GM21576 (cell line): ENCODE measurements around the gene STRADB.
"Not testable (repeated sequence)": the region's sequence is repeated elsewhere in the genome, so short reads cannot be mapped to it uniquely, and the experiment has no call there.

Experiments
- ATAC-seq: cut with Tn5 transposase; IDR thresholded peaks from one replicate; pipeline ENCODE4 v1.9.1; 2021; ENCODE audit warnings: mild to moderate bottlenecking, moderate library complexity; ENCODE audit not compliant: unreplicated experiment

STRADB gene

DNA sequence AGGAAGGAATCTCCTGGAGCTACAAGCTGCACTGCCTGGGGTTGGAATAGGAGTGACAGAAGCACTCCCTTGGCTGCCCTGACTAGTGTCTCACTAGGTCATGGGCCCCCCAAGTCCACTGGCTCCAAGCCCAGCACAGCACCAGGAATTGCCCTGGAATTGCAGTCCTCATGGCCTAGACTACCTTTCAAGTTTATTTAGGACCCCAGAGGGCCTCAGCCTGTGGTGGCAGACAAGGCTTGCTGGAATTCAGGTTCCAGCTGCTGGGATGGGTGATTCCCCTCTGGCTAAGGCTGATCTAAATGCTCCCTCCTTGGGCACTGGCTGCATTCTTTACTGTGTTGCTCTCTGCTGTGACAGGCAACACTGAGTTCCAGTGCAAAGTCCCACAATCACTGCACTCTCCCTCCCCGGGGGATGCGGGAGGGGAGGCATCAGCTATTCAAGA, 14.0 kb downstream of the STRADB start:
- no peak for ATAC-seq

DNA sequence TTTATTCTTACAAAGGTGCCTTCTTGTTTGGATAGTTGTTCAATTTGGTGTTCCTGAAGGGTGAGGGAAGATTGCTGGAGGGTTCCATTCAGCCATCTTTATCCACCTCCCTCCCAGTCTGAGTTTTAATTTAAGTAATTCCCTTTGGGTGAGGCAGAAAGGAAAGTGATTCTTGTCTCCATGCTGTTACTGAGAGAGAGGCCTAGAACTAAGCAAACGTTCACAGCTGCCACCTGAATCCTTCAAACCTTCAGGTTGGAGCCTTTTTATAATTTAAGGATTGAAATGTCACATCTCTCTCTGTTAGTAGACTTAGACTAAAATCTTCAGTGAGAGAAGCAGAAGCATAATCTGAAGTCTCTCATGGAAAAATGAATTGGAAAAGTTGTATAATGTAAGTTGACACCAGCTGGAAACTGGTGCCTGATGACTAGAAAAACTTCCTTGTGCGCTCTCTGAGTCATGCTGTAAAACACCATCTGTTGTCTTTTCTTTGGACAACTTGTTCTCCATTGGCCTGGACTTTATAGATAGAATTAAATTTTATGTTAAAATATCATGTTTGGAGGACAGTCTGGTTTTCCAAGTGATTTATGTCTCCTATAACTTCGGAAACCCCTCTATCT, 14.6 kb downstream of the STRADB start:
- ATAC-seq = no peak

DNA sequence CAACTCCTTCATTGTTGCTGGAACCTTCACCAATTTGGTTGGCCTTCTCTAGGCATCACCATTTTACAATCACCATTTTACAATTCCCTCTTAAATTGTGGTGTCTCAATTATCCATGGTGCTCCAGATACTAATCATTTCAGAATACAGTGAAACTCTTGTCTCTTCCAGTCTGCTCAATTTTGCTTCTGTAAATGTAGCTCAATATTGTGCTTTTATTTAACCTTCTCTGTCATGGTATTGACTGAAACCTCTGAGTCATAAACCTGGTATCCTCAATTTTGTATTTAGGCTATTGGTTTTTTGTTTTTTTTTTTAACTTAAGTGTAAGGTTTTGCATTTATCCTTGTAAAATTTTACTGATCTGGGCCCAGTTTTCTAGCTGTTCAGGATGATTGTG, 16.1 kb downstream of the STRADB start:
- no peak for ATAC-seq

DNA sequence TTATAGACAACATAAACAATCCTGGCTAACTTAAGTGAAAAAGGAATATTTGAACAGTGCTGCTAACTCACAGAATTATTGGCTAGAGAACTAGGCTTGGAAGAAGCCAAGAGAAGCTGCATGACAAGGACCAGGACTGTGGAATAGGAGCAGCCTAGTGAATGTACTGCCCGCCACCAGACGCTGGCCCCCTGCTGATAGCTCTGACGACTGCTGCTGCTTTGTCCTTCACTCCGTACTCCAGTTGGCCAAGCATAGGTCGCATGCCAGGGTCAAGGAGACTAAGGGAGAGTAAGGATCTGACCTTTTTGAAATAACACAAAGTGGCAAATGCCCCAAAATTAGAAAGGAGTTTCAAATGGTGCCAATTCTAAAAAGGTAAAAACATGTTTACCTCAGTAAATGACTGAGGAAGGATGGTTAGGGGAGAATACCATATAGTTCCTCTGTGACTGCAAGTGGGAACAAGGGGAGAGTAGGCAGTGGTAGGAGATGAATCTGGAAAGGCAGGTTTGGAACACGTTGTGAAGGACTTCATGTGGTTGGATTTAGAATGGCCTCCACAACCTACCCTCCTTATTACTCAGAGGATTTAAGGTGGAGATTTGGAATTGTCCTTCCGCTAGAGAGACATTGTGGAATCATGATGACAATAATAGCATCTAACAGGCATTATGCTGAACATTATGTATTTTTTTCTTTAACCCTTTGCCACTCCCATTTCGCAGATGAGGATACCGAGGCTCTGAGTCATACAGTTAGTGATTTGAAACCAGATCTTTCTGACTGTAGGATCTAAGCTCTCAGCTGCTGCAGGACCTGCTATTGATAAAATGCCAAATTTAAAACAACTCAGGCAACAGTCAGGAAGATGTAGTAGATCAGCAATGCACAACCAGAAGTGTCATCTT, 19.5 kb downstream of the STRADB start:
- no peak for ATAC-seq

DNA sequence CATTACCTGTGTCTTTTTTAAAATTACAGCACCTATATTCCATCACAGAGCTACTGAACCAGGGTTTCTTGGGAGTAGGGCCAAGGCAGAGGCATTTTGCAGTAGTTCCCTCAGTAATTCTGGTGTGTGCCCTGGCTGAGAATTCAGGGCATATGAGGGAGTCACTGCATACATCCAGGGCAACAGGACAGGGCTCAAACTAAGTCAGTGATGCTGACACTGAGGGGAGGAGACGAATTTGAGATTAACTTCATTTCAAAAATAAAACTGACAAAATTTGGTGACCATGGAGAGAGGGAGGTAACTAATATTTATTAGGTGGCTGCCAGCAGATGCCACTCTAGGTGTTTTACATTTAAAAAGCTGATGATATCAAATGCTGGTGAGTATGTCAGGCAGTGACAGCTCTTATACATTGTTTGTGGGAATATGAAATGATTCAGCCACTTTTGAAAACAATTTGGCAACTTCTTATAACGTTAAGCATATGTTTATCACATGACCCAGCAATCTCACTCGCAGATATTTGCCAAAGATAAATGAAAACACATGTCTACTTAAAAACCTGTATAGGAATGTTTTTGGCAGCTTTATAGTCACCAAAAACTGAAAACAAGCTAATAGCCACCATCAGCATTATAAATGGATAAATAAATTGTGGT, 20.3 kb downstream of the STRADB start:
- ATAC-seq = no peak

DNA sequence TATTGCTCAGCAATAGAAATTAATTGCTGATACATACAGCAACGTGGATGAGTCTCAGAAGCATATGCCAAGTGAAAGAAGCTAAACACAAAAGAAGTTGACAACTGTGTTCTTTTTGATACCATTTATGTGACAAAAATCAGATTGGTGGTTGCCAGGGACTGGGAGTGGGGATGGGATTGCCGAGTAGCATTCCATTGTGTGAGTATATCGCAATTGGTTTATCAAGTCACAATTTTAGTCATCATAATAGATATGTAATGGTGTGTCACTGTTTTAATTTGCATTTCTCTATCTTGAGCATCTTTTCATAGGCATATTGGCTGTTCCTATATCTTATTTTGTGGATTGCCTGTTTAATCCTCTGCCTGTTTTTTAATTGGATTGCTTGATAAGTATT, 20.9 kb downstream of the STRADB start:
- no peak for ATAC-seq

DNA sequence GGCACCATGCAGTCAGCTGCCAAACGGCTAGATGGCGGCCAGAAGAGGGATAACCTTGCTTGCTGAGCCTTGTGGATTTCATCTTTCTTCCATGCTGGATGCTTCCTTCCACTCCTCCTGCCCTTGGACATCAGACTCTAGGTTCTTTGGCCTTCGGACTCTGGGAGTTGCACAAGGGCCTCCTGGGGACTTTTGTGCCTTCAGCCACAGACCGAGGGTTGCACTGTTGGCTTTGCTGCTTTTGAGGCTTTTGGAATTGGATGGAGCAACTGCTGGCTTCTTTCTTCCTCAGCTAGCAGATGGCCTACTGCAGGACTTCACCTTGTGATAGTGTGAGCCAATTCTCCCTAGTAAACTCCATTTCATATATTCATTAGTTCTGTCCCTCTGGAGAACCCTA, 31.0 kb downstream of the STRADB start:
- ATAC-seq = no peak

DNA sequence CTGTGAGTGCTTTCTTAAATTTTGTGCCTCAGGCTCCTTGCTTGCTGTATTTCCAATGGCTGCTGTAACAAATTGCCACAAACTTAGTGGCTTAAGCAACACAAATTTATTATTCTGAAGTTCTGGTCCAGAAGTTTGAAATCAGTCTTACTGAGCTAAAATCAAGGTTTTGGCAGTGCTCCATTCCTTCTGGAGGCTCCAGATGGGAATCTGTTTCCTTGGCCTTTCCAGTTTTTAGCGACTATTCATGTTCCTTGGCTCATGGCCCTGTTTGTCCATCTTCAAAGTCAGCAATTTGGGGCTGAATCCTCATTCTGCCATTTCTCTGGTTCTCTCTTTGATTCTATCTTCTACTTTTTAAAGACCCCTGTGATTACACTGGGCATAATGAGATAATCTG, 31.8 kb downstream of the STRADB start:
- no peak for ATAC-seq

DNA sequence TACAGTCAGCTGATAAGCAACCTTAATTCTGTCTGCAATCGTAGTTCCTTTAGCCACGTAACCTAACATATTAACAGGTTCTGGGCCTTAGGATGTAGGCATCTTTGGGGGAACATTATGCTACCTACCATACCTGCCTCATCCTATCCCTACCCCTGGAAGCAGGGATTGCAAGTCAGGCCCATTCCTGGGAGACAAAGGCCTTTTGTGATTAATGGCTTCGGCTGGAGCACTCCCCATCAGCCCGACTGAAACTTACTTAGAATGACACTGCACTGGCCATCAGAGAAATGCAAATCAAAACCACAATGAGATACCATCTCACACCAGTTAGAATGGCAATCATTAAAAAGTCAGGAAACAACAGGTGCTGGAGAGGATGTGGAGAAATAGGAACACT, 32.2 kb downstream of the STRADB start:
- not testable (repeated sequence) for ATAC-seq

DNA sequence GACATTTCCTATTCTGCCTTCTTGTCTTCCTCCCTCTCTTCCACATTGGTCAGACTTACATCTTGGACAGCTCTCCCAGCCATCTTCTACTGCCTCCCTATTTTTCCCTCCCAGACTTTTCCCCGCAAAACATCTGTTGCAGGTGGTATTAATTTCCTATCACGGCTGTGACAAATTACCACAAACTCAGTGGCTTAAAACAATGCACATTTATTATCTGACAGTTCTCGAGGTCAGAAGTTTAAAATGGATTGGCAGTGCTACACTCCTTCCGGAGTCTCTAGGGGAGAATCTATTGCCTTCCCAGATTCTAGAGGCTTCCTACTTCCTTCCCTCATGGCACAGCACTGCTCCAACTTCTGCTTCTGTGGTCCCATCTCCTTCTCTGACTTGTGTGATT, 33.3 kb downstream of the STRADB start:
- ATAC-seq = no peak

DNA sequence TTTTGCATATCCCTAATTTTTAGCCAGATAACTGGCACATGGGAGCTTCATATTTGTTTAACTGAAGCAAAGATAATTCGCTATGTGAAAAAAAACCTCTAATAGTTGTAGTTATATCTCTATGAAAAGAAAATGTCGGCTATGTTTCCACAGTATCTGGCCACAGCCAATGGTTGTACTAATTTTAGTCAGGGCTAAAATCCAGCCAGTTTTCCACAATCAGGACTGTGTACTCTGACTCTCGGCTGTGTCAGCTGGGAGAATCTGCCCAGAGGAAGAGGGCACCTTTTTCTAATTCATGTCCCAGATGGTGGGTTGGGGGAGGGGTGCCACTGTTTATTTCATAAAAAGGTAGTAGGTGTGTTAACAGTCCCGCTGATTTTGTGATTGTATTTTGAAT, 38.8 kb downstream of the STRADB start:
- ATAC-seq = no peak

DNA sequence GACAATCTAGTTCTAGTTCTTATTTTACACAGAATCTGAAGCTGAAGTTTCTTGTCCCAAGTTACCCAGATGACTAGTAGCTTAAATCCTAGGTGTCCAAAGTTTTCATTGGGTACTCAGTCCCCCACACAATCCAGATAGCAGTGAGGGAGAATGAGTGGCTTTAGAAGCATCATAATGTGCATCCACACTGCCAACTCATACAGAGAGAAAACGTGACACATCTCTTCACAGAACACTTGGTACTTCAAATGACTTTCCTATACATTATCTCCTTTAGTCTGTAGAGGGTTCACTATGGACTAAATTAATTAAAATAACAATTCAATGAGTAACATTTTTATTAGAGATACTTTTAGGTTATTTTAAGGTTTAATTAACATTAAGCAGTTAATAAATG, 45.2 kb downstream of the STRADB start:
- no peak for ATAC-seq

DNA sequence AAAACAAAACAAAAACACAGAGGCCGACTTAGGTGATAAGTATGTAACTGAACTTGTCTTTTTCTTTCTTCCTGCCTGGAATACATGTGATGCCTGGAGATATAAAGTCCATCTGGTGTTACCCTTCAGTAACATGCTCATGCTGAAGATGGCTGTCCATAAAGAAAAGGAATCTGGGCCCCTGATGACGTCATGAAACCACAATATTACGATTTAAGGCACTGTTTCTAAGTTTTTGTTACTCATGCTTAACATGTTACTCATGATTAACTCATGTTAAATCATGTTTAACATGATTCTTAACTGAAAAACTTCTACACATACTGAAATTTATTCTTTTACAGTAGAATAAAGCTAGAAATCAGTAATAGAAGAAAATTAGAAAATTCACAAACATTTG, 49.0 kb downstream of the STRADB start:
- ATAC-seq = no peak

DNA sequence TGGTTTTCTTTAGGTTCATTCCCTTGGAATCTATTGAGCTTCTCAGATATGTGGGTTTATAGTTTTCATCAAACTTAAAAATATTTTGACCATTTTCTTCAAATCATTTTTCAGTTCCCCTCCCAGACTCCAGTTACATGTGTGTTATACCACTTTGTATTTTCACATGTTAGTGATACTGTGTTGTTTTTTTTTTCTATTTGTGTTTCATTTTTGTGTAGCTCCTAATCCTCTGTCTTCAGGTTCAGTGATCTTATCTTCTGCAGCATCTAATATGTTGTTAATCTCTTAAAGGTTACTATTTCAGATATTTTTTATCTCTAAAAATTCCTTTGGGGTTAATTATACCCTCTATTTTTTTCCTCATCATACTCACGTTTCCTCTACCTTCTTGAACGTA, 51.2 kb downstream of the STRADB start:
- no peak for ATAC-seq

DNA sequence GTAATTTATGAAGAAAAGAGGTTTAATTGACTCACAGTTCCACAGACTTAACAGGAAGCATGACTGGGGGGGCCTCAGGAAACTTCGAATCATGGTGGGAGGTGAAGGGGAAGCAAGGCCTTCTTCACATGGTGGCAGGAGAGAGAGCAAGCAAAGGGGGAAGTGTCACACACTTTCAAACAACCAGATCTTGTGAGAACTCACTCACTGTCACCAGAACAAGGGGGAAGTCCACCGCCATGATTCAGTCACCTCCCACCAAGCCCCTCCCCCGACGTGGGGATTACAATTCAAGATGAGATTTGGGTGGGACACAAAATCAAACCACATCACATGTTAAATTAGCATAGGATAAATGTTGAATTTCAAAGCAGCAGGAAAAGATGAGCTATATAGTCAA, 56.2 kb downstream of the STRADB start:
- ATAC-seq = no peak

DNA sequence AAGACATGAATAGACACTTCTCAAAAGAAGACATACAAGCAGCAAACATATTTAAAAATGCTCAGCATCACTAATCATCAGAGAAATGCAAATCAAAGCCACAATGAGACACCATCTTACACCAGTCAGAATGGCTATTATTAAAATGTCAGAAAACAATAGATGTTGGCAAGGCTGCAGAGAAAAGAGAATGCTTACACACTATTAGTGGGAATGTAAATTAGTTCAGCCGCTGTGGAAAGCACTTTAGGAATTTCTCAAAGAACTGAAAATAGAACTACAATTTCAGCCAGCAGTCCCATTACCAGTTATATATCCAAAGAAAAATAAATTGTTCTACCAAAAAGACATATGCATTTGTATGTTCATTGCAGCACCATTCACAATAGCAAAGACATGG, 61.7 kb downstream of the STRADB start:
- no peak for ATAC-seq

DNA sequence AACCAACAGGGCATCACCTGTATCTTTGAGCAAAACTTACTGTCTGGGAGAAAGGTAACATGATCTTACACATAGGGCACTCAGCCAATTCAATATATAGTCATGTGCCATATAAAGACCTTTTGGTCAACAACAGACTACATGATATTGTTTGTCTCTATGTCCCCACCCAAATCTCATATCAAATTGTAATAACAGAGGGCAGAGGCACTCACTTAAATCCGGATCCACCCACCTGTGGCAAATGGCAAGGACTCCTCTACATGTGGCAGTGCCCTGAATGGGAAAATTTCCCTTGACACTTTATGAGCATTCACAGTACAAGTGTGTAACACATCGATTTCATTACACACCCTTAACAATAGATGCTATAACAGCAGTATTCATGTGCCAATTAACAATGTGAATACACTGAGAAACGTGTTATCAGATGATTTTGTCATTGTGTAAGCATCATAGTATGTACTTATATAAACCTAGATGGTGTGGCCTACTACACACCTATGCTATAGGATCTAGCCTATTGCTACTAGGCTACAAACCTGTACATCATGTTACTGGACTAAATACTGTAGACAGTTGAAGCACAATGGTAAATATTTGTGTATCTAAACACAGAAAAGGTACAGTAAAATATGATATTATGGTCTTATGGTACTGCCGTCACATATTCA, 64.2 kb downstream of the STRADB start:
- ATAC-seq = no peak

DNA sequence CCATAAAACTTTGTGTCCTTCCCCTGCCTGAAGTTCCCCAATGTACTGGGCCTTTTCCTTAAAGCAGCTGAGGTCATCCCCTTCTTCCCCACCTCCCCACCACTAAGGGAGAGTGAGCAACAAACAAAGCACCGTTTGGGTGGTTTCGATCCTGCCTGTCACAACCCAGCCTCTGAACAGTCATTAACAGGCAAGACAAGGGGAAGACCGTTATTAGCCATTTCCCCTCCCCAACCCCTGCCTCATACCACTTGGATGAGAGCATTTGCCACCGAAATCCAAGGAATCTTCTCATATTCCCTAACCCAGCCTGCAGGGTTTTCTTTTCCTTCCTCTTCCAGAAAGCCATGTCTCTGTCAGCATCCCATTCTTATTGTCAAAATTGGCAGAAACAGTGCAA, 65.6 kb downstream of the STRADB start:
- no peak for ATAC-seq

DNA sequence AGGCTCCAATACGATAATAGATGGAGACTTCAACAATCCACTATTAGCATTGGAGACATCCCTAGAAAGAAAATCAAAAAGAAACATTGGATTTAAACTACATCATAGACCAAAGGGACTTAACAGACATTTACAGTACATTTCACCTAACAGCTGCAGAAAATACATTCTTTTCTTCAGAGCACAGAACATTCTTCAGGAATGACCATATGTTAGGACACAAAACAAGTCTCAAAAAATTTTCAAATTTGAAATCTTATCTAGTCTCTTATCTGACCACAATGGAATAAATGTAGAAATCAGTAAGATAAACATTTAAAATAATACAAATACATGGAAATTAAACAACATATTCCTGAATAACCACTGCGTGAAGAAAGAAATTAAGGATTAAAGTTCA, 68.7 kb downstream of the STRADB start:
- ATAC-seq = no peak

DNA sequence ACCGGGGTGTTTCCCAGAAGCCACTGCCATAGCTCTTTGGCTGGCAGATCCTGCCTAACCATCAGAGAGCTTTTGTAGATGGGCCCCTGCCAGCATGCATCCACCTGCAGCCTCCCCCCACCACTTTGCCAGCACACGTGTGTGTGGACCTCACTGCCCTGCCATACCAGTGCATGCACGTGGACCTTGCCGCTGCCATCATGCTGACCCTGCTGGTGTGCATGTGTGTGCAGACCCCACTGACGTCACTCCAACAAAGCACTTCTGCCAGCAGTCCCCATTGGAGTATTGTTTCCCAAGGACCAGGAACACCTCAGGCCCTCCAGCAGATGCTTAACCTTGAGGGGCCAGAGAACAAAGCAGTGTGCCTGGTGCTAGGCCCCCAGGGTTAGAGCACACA, 71.4 kb downstream of the STRADB start:
- no peak for ATAC-seq

DNA sequence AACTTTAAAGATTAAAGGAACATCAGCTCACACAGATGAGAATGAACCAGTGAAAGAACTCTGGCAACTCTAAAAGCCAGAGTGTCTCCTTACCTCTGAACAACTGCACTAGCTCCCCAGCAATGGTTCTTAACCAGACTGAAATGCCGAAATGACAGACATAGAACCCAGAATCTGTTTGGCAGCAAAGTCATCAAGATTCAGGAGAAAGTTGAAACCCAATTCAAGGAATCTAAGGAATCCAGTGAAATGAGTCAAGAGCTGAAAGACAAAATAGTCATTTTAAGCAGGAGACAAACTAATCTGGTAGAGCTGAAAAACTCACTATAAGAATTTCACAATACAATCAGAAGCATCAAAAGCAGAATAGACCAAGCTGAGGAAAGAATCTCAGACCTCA, 72.0 kb downstream of the STRADB start:
- ATAC-seq = no peak
